A549 (cell line): Measurements from ENCODE around the gene SCNN1A. TPM values are rescaled to one million over a fixed set of nuclear protein-coding genes. Genes with fewer than 3 reads are reported as not detected.
A peak's percentile ranks its signal among the peaks of the same experiment; 100 is the strongest.

Experiments
- ATAC-seq, 2 experiments: fragments of 200-7000 bp in 1 of 2; fragments of >200 bp in 1 of 2; cut with Nextera tagmentation in 1 of 2; cut with Tn5 transposase in 1 of 2; 3 replicates each; pipeline versions ENCODE4 v1.8.0 to v1.9.1; 2018 to 2020; ENCODE audit warnings: mild to moderate bottlenecking in 1 of 2, moderate library complexity in 1 of 2
- CTCF ChIA-PET: fragments of 300-600 bp; sonication (Branson Sonifier 250); formaldehyde crosslinking; extraction: SDS; loops from one replicate; lab custom pipeline; 2021; ENCODE audit warnings: antibody characterized with exemption, inconsistent platforms; lab: Yijun Ruan, JAX
- POLR2A ChIA-PET: fragments of 350-600 bp; formaldehyde crosslinking; extraction: SDS; loops from one replicate; lab custom pipeline; 2021; ENCODE audit warnings: antibody characterized with exemption, inconsistent platforms; lab: Yijun Ruan, JAX
- DNase-seq, 2 experiments: peaks; one replicate each; pipeline versions ENCODE4 v3.0.0 to v3.0.0-alpha.2; 2011 to 2016; ENCODE audit warnings: low read depth in 1 of 2, low spot score in 1 of 2
- FAIRE-seq: peaks from 2 replicates; lab custom pipeline; 2011; peaks lifted over from hg19 to GRCh38; lab: Jason Lieb, UNC
- H3K27ac ChIP-seq, 2 experiments: fragments of >200 bp; sonication (Bioruptor Twin); formaldehyde crosslinking; 3 replicates each; pipeline ENCODE4 v1.5.1; 2016 to 2017
- H3K4me1 ChIP-seq: fragments of >200 bp; sonication (Bioruptor Twin); formaldehyde crosslinking; 3 replicates; pipeline ENCODE4 v1.6.1; 2016
- H3K4me2 ChIP-seq: fragments of >200 bp; sonication (Bioruptor Twin); formaldehyde crosslinking; 3 replicates; pipeline ENCODE4 v1.6.1; 2016
- H3K4me3 ChIP-seq: fragments of >200 bp; sonication (Bioruptor Twin); formaldehyde crosslinking; 3 replicates; pipeline ENCODE4 v1.5.1; 2016
- H3K9me3 ChIP-seq: fragments of >200 bp; sonication (Bioruptor Twin); formaldehyde crosslinking; 3 replicates; pipeline ENCODE4 v1.6.1; 2016
- CBX8 ChIP-seq: fragments of 200-600 bp; sonication (generic); IDR thresholded peaks from 2 replicates; pipeline ENCODE4 v1.6.1; 2016
- CEBPB ChIP-seq, 2 experiments: fragments of >200 bp in 1 of 2; sonication (Bioruptor Twin) in 1 of 2; formaldehyde crosslinking in 1 of 2; IDR thresholded peaks; 2 replicates each; pipeline ENCODE4 v1.6.1; 2012 to 2016
- CHD4 ChIP-seq: fragments of 200-600 bp; sonication (generic); IDR thresholded peaks from 2 replicates; pipeline ENCODE4 v1.6.1; 2016; ENCODE audit warnings: antibody characterized with exemption, mild to moderate bottlenecking, borderline replicate concordance
- EHF ChIP-seq: fragments of 250-450 bp; sonication (Bioruptor Pico); IDR thresholded peaks from 2 replicates; pipeline ENCODE4 v1.5.0; 2020; ENCODE audit warnings: mild to moderate bottlenecking
- EHMT2 ChIP-seq: fragments of 200-600 bp; sonication (generic); IDR thresholded peaks from 2 replicates; pipeline ENCODE4 v1.6.1; 2016; ENCODE audit warnings: antibody characterized with exemption, low read depth, mild to moderate bottlenecking, moderate library complexity
- EP300 ChIP-seq, 2 experiments: fragments of >200 bp; sonication (Bioruptor Twin); formaldehyde crosslinking; IDR thresholded peaks; 2 replicates in 1 of 2; 3 replicates in 1 of 2; pipeline ENCODE4 v1.6.1; 2016 to 2017
- ESRRA ChIP-seq: fragments of 150-350 bp; IDR thresholded peaks from 2 replicates; pipeline ENCODE4 v1.6.1; 2014; ENCODE audit warnings: mild to moderate bottlenecking, low read length, borderline replicate concordance
- FOSB ChIP-seq: fragments of 250-450 bp; sonication (Bioruptor Pico); IDR thresholded peaks from 2 replicates; pipeline ENCODE4 v1.5.0; 2020; ENCODE audit warnings: mild to moderate bottlenecking, moderate library complexity
- FOSL2 ChIP-seq, 2 experiments: fragments of 450-650 bp in 1 of 2; fragments of >200 bp in 1 of 2; sonication (Bioruptor Twin) in 1 of 2; formaldehyde crosslinking; IDR thresholded peaks; 2 replicates each; pipeline versions ENCODE4 v1.5.0 to v1.6.1; 2016 to 2020; ENCODE audit warnings: mild to moderate bottlenecking in 1 of 2, moderate library complexity in 1 of 2
- HDAC2 ChIP-seq: fragments of 200-600 bp; sonication (generic); IDR thresholded peaks from 2 replicates; pipeline ENCODE4 v1.6.1; 2016
- HOXB5 ChIP-seq: fragments of 250-450 bp; sonication (Bioruptor Pico); IDR thresholded peaks from 2 replicates; pipeline ENCODE4 v1.5.0; 2020; ENCODE audit warnings: mild to moderate bottlenecking, moderate library complexity
- JUN ChIP-seq, 2 experiments: fragments of >200 bp; sonication (Bioruptor Twin); formaldehyde crosslinking; IDR thresholded peaks; 2 replicates in 1 of 2; 3 replicates in 1 of 2; pipeline ENCODE4 v1.6.1; 2016 to 2017
- JUNB ChIP-seq: fragments of >200 bp; sonication (Bioruptor Twin); formaldehyde crosslinking; IDR thresholded peaks from 2 replicates; pipeline ENCODE4 v1.6.1; 2016
- KDM1A ChIP-seq: fragments of 200-600 bp; sonication (generic); IDR thresholded peaks from 2 replicates; pipeline ENCODE4 v1.6.1; 2016; ENCODE audit warnings: low read depth, mild to moderate bottlenecking
- KDM5A ChIP-seq: fragments of 200-600 bp; sonication (generic); IDR thresholded peaks from 2 replicates; pipeline ENCODE4 v1.6.1; 2016; ENCODE audit warnings: antibody characterized with exemption, mild to moderate bottlenecking
- MAZ ChIP-seq: fragments of 150-350 bp; IDR thresholded peaks from 2 replicates; pipeline ENCODE4 v1.6.1; 2014; ENCODE audit warnings: antibody characterized with exemption, low read depth, low read length, borderline replicate concordance
- MYC ChIP-seq: IDR thresholded peaks from 2 replicates; pipeline ENCODE4 v1.6.1; 2012; ENCODE audit warnings: mild to moderate bottlenecking, inconsistent platforms, low read length, improper control_type of control experiment, borderline replicate concordance
- NPAS2 ChIP-seq: fragments of 250-450 bp; sonication (Bioruptor Pico); IDR thresholded peaks from 2 replicates; pipeline ENCODE4 v1.8.0; 2022; ENCODE audit warnings: mild to moderate bottlenecking, moderate library complexity, borderline replicate concordance
- PHF8 ChIP-seq: fragments of 200-600 bp; sonication (generic); IDR thresholded peaks from 2 replicates; pipeline ENCODE4 v1.6.1; 2016; ENCODE audit warnings: low read depth, mild to moderate bottlenecking, antibody characterized with exemption, moderate library complexity, borderline replicate concordance
- POLR2A ChIP-seq: IDR thresholded peaks from 2 replicates; pipeline ENCODE4 v1.6.1; 2012; ENCODE audit warnings: mild to moderate bottlenecking, low read length
- POLR2AphosphoS2 ChIP-seq: conservative IDR thresholded peaks from 2 replicates; pipeline ENCODE4 v1.6.1; 2012; ENCODE audit warnings: low read length, improper control_type of control experiment, inconsistent platforms
- RAD21 ChIP-seq, 2 experiments: fragments of >200 bp in 1 of 2; sonication (Bioruptor Twin) in 1 of 2; formaldehyde crosslinking in 1 of 2; IDR thresholded peaks in 1 of 2; conservative IDR thresholded peaks in 1 of 2; 2 replicates in 1 of 2; 3 replicates in 1 of 2; pipeline ENCODE4 v1.6.1; 2012 to 2018; ENCODE audit warnings: inconsistent platforms in 1 of 2
- RARB ChIP-seq: fragments of 250-450 bp; sonication (Bioruptor Pico); IDR thresholded peaks from 2 replicates; pipeline ENCODE4 v1.8.0; 2021; ENCODE audit warnings: mild to moderate bottlenecking, moderate library complexity
- RCOR1 ChIP-seq: fragments of 150-350 bp; IDR thresholded peaks from 2 replicates; pipeline ENCODE4 v1.6.1; 2014; ENCODE audit warnings: antibody characterized with exemption, low read length, low read depth
- SMC3 ChIP-seq: fragments of >200 bp; sonication (Bioruptor Twin); formaldehyde crosslinking; IDR thresholded peaks from 3 replicates; pipeline ENCODE4 v1.6.1; 2018; ENCODE audit warnings: inconsistent platforms
- TFCP2L1 ChIP-seq: fragments of 250-450 bp; sonication (Bioruptor Pico); IDR thresholded peaks from 2 replicates; pipeline ENCODE4 v1.5.0; 2021; ENCODE audit warnings: mild to moderate bottlenecking
- TP53 ChIP-seq: fragments of 250-450 bp; sonication (Bioruptor Pico); IDR thresholded peaks from 2 replicates; pipeline ENCODE4 v1.5.0; 2021; ENCODE audit warnings: mild to moderate bottlenecking, moderate library complexity
- ZC3H11A ChIP-seq: fragments of 450-650 bp; IDR thresholded peaks from 2 replicates; pipeline ENCODE4 v1.6.1; 2014; ENCODE audit warnings: antibody characterized with exemption, mild to moderate bottlenecking
- ZFP36 ChIP-seq: fragments of 450-650 bp; IDR thresholded peaks from 2 replicates; pipeline ENCODE4 v1.6.1; 2014; ENCODE audit warnings: borderline replicate concordance; ENCODE audit not compliant: partially characterized antibody
- ZNF302 ChIP-seq: fragments of 250-450 bp; sonication (Bioruptor Pico); IDR thresholded peaks from 2 replicates; pipeline ENCODE4 v1.9.0; 2021; ENCODE audit warnings: inconsistent platforms, mild to moderate bottlenecking, moderate library complexity
- WGBS: methylation state at CpG from one replicate; pipeline ENCODE4 v1.1.6; 2017; ENCODE audit errors: missing lambda C conversion rate; 5-methylcytosine and 5-hydroxymethylcytosine counted together
- polyA plus RNA-seq, 4 experiments: library from polyadenylated mRNA; depleted of rRNA in 3 of 4; stranded (reverse); fragments of >200 nt; fragmentation: RNase III in 1 of 4; extraction: RNeasy Plus Mini Kit Qiagen cat#74134 plus additional on column Dnase treatment in 1 of 4; gene quantifications; 2 replicates in 3 of 4; 3 replicates in 1 of 4; pipeline ENCODE4 v1.2.3, GENCODE V29; 2011 to 2017
- TF ChIP-seq, protein P1 (sequence below): IDR thresholded peaks from 2 replicates; pipeline ENCODE4 v1.6.1; 2012
- TF ChIP-seq, protein P2 (sequence below): fragments of >200 bp; sonication (Bioruptor Twin); formaldehyde crosslinking; IDR thresholded peaks from 3 replicates; pipeline ENCODE4 v1.6.1; 2016
- TF ChIP-seq, protein P3 (sequence below): fragments of 200-600 bp; sonication (generic); IDR thresholded peaks from 2 replicates; pipeline ENCODE4 v1.6.1; 2016; ENCODE audit warnings: antibody characterized with exemption, mild to moderate bottlenecking, moderate library complexity
- TF ChIP-seq, protein P4 (sequence below): fragments of 250-450 bp; sonication (Bioruptor Pico); IDR thresholded peaks from 2 replicates; pipeline ENCODE4 v1.5.0; 2020; ENCODE audit warnings: low read depth, mild to moderate bottlenecking, moderate library complexity
- TF ChIP-seq, protein P5 (sequence below): IDR thresholded peaks from 2 replicates; pipeline ENCODE4 v1.6.1; 2012

Gene SCNN1A
- polyA plus RNA-seq, 2 of the 4 experiments (the other 2 are of a cell fraction) = 6.0 to 7.0 TPM

DNA sequence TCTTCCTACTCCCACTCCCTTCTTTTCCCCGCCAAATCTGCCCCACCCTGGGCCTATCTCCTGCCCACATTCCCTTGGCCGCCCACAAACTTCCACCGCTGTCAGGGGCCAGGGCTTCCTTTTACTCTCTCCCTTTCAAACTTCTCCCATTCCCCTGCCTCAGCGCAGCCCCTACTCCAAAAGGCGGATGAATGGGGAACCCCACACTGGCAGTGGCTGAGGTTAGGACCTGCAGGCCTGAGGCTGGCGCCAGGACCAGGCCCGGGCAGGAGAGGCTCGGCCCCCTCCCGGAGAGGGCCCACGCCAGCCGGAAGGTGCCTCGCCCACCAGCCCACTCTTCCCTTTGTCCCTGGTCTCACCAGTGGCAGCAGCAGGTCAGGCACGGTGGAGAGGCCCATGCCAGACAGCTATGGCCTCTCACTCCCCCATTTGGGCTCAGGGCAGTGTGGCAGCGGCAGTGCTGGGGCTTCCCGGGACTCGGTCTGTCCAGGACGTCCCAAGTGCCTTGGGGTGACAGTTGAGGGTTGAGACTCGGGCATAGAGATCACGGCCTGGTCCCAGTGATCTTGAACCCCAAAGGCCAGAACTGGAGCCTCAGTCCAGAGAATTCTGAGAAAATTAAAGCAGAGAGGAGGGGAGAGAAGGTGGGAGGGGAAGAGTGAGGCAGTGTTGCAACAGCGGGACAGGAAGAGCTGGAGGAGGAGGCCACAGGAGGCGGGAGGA is 33.8 kb downstream of the SCNN1A start, which contains the start of gene TNFRSF1A:
Gene TNFRSF1A (minus strand): TSS at position 660 of the 723 bp plus-strand sequence. CDS start 262 bp downstream, at position 398.
- CTCF ChIA-PET = interaction anchor here (0.6 to 29.7 kb wide), 8 partner anchors 9 to 198 kb away, joined by 3 to 705 read pairs (median 5); partner anchors contain the start of gene SCNN1A
- DNase-seq (peak; percentile 84 to 91), ATAC-seq (peak; percentile 60 to 62), FAIRE-seq (no peak)
- H3K4me3 ChIP-seq = peak within 1 kb of the TSS; percentile 91
- no peaks in the 10 kb centered on the region for H3K9me3 ChIP-seq
- TF ChIP-seq EHMT2 (no peak), HOXB5 (CRISPR knock-in tag) (no peak), EHF (CRISPR knock-in tag) (0 out of 2 replicates have a peak, but pooled peaks have one; percentile 30), RCOR1 (no peak), NPAS2 (no peak), RARB (CRISPR knock-in tag) (no peak), EP300 (IDR thresholded peaks at IDR 0.05) (peak in 1 of 2 experiments; percentile 42; a peak in 1 of 5 replicates), MAZ (no peak), RAD21 (conservative IDR thresholded peaks at IDR 0.05 in 1 of 2, IDR thresholded peaks at IDR 0.05 in 1 of 2) (peak in 1 of 2 experiments; percentile 27; a peak in 1 of 5 replicates), TFCP2L1 (CRISPR knock-in tag) (no peak), CEBPB (IDR thresholded peaks at IDR 0.05) (peak; percentile 96 to 99), POLR2A (peak; percentile 58), CBX8 (no peak), HDAC2 (no peak), KDM5A (0 out of 2 replicates have a peak, but pooled peaks have one; percentile 40), TP53 (CRISPR knock-in tag) (no peak), POLR2AphosphoS2 (no peak), JUN (IDR thresholded peaks at IDR 0.05) (peak; percentile 61 to 91; a peak in 4 of 5 replicates), CHD4 (no peak), PHF8 (peak; percentile 52), ZFP36 (no peak), ESRRA (no peak), SMC3 (peak; percentile 21; the same call in 1 of the 3 replicates), FOSB (no peak), ZNF302 (no peak), KDM1A (no peak), FOSL2 (IDR thresholded peaks at IDR 0.05) (no peak), FOSL2 (CRISPR knock-in tag; IDR thresholded peaks at IDR 0.05) (0 out of 2 replicates have a peak, but pooled peaks have one; percentile 21), ZC3H11A (no peak), JUNB (no peak), MYC (no peak)
- TF ChIP-seq, protein P1, sequence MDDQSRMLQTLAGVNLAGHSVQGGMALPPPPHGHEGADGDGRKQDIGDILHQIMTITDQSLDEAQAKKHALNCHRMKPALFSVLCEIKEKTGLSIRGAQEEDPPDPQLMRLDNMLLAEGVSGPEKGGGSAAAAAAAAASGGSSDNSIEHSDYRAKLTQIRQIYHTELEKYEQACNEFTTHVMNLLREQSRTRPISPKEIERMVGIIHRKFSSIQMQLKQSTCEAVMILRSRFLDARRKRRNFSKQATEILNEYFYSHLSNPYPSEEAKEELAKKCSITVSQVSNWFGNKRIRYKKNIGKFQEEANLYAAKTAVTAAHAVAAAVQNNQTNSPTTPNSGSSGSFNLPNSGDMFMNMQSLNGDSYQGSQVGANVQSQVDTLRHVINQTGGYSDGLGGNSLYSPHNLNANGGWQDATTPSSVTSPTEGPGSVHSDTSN = no peak
- TF ChIP-seq, protein P2, sequence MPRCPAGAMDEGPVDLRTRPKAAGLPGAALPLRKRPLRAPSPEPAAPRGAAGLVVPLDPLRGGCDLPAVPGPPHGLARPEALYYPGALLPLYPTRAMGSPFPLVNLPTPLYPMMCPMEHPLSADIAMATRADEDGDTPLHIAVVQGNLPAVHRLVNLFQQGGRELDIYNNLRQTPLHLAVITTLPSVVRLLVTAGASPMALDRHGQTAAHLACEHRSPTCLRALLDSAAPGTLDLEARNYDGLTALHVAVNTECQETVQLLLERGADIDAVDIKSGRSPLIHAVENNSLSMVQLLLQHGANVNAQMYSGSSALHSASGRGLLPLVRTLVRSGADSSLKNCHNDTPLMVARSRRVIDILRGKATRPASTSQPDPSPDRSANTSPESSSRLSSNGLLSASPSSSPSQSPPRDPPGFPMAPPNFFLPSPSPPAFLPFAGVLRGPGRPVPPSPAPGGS = peak; percentile 82; the same call in 1 of the 3 replicates
- TF ChIP-seq, protein P3, sequence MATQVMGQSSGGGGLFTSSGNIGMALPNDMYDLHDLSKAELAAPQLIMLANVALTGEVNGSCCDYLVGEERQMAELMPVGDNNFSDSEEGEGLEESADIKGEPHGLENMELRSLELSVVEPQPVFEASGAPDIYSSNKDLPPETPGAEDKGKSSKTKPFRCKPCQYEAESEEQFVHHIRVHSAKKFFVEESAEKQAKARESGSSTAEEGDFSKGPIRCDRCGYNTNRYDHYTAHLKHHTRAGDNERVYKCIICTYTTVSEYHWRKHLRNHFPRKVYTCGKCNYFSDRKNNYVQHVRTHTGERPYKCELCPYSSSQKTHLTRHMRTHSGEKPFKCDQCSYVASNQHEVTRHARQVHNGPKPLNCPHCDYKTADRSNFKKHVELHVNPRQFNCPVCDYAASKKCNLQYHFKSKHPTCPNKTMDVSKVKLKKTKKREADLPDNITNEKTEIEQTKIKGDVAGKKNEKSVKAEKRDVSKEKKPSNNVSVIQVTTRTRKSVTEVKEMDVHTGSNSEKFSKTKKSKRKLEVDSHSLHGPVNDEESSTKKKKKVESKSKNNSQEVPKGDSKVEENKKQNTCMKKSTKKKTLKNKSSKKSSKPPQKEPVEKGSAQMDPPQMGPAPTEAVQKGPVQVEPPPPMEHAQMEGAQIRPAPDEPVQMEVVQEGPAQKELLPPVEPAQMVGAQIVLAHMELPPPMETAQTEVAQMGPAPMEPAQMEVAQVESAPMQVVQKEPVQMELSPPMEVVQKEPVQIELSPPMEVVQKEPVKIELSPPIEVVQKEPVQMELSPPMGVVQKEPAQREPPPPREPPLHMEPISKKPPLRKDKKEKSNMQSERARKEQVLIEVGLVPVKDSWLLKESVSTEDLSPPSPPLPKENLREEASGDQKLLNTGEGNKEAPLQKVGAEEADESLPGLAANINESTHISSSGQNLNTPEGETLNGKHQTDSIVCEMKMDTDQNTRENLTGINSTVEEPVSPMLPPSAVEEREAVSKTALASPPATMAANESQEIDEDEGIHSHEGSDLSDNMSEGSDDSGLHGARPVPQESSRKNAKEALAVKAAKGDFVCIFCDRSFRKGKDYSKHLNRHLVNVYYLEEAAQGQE = no peak
- TF ChIP-seq, protein P4, sequence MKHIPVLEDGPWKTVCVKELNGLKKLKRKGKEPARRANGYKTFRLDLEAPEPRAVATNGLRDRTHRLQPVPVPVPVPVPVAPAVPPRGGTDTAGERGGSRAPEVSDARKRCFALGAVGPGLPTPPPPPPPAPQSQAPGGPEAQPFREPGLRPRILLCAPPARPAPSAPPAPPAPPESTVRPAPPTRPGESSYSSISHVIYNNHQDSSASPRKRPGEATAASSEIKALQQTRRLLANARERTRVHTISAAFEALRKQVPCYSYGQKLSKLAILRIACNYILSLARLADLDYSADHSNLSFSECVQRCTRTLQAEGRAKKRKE (CRISPR knock-in tag) = no peak
- TF ChIP-seq, protein P5, sequence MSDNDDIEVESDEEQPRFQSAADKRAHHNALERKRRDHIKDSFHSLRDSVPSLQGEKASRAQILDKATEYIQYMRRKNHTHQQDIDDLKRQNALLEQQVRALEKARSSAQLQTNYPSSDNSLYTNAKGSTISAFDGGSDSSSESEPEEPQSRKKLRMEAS = peak; percentile 65
- POLR2A ChIA-PET = interaction anchor here (0.6 to 10.1 kb wide), 7 partner anchors 9 to 193 kb away, joined by 3 to 141 read pairs (median 5); partner anchors contain the start of genes GAPDH, LTBR, SCNN1A and VAMP1
- 1% methylated on average over 15 of the region's 21 CpGs for WGBS
- H3K4me1 ChIP-seq = peaks cover 72% of the 10 kb centered on the region
- H3K27ac ChIP-seq = peak within 1 kb of the TSS; percentile 95 to 98
- peak within 1 kb of the TSS; percentile 92 for H3K4me2 ChIP-seq
